ENCODE results near the gene APOL6.
"Not testable (repeated sequence)": the region's sequence is repeated elsewhere in the genome, so short reads cannot be mapped to it uniquely, and the experiment has no call there.

APOL6 gene

DNA sequence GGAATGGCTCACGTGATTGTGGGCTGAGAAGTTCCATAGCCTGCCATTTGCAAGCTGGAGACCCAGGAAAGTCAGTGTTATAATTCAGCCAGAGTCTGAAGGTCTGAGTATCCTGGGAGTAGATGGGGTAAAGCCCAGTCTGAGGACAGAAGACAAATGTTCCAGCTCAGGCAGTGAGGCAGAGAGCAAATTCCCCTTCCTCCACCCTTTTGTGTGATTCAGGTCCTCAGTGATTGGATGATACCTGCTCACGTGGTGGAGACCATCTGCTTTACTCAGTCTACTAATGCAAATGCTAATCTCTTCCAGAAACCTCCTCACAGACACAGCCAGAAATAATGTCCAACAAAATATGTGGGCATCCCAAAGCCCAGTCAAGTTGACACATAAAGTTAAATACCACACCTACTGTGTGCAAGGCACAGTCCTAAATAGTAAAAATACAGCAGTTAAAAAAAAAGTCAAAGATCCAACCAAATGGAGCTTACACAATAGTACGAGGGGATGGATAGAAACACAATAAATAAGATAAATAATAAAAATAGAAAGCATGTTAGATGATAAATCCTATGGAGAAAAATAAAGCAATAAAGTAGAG lies 13.2 kb upstream of the APOL6 start:
- DNase-seq (ENCODE audit: extremely low read depth in 1 of 2, low read depth in 1 of 2), result no peak

DNA sequence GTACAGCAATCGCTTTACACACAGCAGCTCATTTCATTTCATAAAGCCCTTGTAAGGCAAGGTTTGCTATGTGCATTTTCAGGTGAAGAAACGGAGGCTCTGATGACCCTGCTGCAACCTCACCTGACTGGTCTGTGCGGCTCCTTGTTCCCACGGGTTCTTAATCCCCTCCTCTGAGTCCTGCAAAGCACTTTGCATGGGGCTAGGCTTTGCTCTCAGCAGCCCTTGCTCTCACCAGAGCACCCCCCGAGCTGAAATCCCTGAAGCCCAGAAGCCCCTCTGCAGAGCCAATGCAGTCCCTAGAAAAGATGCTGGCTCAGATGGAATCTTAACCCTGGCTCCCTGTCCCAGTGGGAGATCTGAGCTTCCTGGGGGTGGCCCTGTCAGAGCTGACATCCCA lies 11.0 kb upstream of the APOL6 start:
- no peak for DNase-seq (ENCODE audit: extremely low read depth in 1 of 2, low read depth in 1 of 2)

DNA sequence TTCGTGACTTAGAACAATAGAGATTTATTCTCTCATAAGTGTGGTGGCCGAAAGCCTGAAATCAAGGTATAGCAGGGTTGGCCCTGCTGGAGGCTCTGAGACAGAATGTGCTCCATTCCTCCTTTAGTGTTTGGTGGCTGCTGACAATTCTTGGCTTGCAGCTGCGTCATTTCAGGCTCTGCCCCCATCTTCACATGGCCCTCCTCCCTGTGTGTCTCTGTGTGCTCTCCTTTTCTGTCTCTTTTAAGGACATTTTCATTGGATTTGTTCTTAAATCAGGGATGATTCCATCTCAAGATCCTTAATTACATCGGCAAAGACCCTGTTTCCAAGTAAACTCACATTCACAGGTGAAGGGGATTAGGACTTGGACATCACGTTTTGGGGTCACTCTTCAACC lies 10.2 kb upstream of the APOL6 start:
- DNase-seq (ENCODE audit: extremely low read depth in 1 of 2, low read depth in 1 of 2), result no peak

DNA sequence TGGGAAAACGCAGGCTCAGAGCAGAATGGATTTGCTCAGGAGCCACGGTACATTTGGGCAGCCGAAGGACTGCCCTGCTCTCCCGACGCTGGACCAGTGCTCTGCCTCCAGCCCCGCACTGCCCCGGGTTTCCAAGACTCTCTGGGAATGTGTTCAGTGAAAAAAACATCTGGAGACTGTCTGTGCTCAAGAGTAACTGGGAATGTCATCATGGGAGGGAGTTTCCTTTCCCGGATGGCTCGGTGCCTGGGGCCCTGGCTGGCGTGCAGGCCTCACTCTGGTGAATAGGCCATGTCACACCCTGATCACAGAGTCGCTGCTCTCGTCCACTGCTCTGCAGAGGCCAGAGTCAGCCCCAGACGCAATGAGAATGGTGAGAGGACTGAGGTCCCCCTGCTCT lies 9.8 kb upstream of the APOL6 start:
- DNase-seq (ENCODE audit: extremely low read depth in 1 of 2, low read depth in 1 of 2), result no peak

DNA sequence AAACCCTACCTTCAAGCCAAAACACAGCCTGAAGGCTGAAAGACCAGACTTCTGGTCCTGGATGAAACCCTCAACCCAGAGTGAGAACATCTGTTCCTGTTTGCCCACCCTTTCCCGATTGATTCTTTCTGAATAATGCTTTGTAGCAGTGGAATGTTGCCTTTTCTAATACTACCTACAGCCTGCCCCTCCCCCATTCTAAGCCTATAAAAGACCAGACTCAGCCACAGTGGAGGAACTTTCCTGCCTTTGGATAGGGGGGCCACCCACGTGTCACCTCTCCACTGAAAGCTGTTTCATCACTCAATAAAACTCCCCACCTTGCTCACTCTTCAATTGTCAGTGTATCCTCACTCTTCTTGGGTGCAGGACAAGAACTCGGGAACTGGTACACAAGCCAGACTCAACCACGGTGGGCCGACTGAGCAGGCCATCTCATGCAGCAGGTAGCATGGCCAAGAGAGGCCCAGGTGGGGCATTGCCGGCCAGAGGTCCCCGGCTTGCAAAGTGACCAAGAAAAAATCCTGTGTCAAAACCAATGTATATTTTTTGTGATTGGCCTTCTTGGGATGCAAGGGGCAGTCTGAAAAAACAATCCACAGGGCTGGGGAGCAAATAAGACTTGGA lies 6.6 kb upstream of the APOL6 start:
- DNase-seq (ENCODE audit: extremely low read depth in 1 of 2, low read depth in 1 of 2), result no peak

DNA sequence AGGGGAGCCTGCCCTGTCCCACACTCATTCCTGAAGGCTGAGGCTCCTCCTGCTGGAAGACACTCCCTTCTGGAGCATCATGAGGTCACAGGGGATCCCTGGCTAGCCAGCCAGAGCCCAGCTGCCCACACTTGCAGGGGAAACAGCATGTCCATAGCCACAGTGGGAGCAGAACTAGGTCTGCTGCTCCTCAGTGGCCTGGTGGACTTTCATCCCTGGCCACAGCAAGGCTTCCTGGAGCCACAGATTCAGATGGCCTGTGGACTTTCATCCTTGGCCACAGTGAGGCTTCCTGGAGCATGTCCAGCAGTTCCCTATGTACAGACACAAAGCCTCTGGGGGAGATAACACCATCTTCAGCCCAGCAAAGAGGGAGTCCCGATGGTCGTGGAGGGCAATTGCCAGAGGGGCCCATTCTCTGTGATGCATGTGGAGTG lies 5.9 kb upstream of the APOL6 start:
- DNase-seq (ENCODE audit: extremely low read depth in 1 of 2, low read depth in 1 of 2), result no peak

DNA sequence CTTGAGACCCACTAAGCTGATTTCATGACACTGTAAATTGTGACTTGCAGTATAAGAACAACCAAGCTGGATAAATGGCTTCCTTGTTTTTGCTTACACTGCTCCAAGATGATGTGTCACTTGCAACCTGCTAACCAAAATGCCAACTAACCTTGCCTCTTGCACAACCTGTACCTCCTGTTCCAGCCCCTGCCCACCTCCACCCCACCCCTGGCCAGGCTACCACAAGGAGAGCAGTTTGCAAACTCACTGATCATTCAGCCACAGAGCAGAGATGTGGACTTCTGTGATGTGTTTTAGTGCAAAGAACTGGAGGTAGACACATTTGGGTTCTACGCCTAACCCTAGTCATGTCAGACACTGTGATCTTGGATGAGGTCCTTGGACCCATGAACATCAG lies 4.3 kb upstream of the APOL6 start:
- no peak for DNase-seq (ENCODE audit: extremely low read depth in 1 of 2, low read depth in 1 of 2)

DNA sequence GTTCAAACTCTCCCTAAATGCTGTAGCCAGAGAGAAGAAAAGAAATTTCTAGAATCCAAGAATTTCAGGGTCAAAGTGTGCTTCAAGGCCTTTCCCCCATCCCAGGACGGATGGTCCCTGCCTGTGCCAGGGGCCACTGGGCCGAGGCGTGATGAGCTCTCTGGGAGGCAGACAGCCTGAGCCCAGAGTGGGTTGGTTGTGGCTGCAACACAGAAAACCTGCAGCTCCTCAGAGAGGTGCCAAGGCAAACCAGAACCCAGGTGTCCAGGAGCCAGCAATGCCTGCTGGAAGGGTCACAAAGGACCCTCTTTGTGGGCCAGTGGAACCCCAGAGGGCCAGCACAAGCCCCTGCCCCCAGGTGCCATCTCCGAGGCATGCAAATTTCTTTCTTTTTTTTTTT lies 2.6 kb upstream of the APOL6 start:
- DNase-seq (ENCODE audit: extremely low read depth in 1 of 2, low read depth in 1 of 2), result no peak

DNA sequence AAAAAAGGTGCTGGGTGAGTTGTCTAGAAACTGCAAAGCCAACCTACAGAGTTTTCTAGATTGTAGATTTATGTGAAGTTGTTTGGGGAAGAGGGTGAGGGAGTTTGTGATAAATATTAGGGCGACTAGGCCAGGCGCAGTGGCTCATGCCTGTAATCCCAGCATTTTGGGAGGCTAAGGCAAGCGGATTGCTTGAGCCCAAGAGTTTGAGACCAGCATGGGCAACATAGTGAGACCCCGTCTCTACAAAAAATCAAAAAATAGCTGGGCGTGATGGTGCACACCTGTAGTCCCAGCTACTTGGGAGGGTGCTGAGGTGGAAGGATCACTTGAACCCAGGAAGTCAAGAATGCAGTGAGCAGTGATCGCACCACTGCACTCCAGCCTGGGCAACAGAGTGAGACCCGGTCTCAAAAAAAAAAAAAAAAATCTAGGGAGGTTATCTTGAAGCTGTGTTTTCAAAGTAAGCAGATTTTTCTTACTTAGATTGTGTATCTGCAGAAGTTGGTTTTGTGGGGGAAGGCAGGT lies 844 bp downstream of the APOL6 start:
- DNase-seq (ENCODE audit: extremely low read depth in 1 of 2, low read depth in 1 of 2), result no peak

DNA sequence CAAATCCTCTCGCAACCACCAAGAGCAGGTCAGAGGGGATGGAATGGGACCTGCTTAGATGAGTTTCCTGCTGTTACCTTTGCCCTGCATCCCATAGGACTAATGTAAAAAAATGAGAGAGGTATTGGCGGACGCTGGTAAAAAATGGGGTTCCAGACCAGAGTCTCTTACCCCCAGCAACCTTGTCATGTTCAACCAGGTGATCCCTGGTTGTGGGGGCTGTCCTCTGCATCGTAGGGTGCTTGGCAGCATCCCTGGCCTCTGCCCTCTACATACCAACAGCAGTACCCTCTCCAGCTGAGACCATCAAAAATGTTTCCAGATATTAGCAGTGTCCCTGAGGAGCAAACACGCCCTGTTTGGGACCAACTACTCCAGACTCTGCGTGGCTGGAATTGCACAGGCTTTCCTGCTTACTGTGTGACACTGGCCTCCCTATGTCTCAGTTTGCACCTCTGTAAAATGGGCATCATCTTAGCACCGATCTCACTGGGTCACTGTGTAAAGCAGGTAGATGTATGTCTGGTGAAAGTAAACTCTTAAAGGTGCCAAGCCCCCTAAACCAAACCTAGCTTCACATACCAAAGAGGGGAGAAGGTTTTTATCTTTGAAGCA lies 1.5 kb downstream of the APOL6 start:
- DNase-seq (ENCODE audit: extremely low read depth in 1 of 2, low read depth in 1 of 2), result no peak

DNA sequence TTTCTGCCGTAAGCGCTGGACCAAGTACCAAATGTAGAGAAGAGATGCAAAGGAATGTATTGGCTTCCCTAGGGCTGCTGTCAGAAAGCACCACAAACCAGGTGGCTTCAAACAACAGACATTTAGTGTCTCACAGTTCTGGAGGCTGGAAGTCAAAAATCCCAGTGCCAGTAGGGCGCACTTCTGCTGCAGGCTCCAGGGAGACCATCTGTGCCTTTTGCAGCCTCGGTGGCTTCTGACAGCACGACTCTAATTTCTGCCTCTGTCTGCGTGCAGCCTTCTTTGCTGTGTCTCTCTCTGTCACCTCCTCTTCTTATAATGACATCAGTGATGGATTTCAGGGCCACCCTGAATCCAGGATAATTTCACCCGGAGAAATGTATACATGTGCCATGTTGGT lies 2.8 kb downstream of the APOL6 start:
- DNase-seq (ENCODE audit: extremely low read depth in 1 of 2, low read depth in 1 of 2), result no peak

DNA sequence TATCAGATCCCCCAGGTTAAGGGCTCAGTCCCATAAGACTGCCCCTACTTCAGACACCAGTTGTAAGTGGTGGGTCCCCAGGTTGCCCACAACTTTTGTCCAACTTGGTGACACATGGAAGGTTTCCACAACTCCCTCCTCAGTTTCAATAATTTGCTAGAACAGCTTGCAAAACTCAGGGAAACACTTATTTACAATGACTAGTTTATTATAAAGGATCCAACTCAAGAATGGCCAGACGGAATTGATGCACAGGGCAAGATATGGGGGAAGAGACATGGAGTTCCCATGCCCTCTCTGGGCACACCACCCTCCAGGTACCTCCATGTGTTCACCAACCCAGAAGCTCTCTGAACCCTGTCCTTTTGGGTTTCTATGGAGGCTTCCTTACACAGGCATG lies 5.6 kb downstream of the APOL6 start:
- DNase-seq (ENCODE audit: extremely low read depth in 1 of 2, low read depth in 1 of 2), result no peak

DNA sequence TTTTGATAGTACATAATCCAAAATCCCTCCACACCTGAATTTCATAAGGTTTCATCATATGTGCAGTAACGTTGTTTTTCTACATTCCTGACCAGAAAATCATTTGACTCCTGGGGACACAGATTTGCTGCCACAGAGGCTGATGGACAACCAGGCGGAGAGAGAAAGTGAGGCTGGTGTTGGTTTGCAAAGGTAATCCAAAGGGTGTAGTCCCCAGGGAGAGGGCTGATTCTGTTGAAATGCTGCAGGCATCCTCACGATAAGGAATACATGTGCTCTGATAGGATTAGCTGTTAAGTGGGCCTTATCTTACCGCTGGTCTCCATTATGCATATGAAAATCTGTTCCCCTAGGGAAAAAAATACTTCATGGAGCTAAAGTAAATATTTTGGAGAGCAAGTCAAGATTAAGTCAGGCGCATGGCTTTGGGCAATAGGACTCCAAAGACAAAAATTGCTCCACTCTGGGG lies 8.1 kb downstream of the APOL6 start:
- DNase-seq (ENCODE audit: extremely low read depth in 1 of 2, low read depth in 1 of 2), result no peak

DNA sequence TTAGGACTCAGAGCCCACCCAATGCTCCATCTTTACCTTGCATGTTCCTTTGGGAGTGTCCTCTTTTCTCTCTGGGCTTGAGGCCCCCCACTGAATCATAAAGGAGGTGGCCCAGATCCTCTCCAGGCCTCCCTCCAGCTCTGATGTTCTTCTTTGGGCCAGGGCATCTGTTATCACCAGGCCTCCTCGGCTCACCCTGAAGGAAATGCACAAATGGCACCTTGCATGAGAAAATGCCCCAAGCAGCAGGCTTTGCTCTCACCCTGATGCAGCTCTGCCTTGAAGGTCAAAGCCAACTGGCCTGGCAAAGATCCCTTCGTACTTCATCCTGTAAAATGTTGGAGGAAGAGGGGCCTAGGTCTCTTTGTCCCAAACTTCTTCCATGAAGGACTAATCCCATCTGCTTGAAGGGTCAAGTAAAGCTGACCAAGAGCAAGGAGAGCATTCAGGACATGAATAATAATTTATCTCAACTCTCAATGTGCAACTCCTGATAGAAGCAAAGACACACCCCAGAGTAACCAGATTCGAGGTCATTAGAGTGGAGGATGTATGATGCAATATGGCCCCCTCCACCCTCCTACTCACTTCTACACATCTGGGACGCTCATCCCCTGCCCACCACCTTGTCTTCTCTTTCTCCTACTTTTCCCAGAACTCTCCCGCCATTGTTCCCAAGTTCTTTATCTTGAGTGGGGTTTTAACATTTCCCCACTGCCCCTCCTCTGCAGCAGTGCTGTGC lies 9.5 kb downstream of the APOL6 start:
- no peak for DNase-seq (ENCODE audit: extremely low read depth in 1 of 2, low read depth in 1 of 2)

DNA sequence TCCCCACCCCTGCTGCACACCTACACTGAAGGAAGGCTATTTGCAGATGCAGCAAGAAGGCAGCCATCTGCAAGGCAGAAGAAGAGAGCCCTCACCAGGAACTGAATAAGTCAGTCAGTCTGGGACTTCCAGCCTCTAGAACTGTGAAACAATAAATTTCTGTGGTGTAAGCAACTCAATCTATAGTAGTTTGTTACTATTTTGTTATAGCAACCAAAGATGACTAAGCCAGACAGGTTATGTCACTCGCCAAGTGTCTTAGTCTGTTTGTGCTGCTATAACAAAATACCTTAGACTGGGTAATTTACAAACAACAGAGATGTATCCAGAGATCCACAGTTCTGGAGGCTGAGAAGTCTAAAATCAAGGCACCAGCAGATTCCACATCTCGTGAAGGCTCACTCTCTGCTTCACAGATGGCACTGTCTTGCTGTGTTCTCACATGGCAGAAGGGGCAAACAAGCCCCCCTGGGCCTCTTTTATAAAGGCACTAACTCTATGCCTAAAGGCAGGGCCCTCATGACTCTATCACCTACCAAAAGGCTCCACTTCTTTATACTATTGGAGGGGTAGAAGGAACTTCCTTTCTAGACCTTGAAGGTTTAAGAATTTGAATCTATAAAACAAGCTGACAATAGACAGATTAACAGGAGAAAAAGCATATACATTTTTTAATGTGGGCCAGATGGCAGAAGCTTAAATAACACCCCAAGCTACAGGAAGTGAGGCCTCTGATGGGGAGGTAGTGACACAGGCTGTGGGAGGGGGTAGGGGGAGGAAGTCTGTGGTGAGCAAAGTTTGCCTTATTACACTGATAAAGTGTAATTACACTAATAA lies 12.3 kb downstream of the APOL6 start:
- no peak for DNase-seq (ENCODE audit: extremely low read depth in 1 of 2, low read depth in 1 of 2)

DNA sequence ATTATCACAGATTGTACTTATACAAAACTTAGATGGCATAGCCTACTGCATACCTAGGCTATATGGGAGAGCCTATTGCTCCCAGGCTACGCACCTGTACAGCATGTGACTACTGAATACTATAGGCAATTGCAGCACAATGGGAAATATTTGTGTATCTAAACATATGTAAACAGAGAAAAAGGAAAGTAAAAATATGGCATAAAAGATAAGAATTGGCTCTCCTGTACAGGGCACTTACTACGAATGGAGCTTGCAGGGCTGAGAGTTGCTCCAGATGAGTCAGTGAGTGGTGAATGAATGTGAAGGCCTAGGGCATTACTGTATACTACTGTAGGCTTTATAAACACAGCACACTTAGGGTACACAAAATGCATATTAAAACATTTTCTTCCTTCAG lies 13.2 kb downstream of the APOL6 start:
- DNase-seq (ENCODE audit: extremely low read depth in 1 of 2, low read depth in 1 of 2), result no peak

DNA sequence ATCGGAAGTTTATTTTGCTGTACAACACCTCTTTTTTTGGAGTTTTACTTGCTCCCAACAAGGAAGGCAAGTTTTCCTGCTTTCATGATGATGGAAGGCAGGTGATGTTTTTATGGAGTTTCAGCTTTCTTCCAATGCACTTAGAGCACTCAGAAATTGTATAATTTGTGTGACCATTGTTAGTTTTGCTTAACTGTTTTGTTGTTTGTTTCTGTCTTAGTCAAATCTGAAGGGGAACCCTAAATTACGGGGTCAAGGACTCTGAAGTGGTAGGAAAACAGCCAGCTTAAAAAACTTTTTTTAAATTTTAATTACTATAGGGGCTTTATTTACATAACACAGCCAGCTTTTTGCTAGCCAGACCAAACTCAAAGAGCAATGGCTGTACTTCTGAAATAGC lies 14.7 kb downstream of the APOL6 start:
- DNase-seq (ENCODE audit: extremely low read depth in 1 of 2, low read depth in 1 of 2), result no peak

DNA sequence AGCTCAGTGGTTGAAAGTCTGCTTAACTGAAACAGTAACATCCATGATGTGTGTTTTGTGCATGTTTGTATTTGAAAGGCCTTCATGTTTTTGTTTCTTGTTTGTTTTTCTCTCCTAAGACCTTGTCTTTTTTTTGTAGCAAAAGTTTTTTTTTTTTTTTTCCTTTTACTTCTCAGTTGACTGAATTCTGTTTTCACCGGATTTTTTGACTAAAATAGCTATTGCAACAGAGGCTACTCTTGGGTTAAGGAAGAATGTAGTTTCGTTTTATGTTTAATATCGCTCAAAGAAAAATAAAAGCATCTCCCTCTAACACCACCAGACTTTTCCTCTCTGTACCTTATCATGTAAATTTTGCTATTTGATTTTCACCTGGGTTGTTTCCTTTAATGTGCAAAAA lies 15.1 kb downstream of the APOL6 start:
- DNase-seq (ENCODE audit: extremely low read depth in 1 of 2, low read depth in 1 of 2), result no peak

DNA sequence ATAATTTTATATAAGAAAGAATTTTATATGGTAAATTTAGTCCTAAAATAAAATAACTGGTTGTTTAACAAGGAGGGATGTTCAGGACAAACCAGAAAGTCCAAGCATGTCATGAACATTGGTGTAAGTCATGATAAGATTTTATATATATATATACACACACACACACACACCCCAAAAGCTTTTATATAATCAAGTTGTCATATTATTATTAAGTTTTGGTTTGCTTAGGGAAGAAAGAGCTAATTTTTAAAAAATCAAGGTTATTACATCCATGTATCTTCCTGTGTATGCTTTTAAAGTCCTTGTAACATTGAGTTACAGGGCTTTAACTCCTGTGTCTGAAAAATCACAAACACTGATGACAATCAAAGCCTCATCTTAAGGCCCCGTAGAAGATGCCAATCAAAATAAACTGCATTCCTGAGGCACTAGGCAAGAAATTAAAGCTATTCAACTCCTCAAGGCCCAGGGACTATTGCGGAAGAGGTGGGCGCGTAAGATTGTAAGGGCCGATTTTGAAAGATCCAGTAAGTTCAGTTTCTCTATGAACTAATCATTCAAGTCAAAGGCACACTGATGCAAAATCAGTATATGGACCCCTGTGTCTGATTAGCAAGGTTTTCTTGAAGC lies 16.8 kb downstream of the APOL6 start:
- DNase-seq (ENCODE audit: extremely low read depth in 1 of 2, low read depth in 1 of 2), result no peak

DNA sequence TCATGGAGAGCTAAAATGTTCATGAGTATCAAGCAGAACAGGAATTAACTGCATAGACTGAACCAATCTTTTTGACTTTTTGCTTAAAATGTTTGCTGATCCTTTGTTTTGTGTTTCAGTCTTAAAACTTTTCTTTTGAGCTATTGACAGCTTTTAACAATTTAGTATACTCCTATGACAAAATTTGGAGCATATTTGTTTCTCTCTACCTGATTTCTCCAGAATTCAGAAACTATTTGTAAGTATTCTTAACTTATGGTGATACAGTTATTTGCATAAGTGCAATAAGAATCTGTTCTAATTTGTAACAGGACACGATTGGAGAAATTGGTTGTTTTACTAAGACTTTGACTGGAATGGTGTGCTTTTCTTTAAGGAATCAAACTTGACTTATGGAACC lies 18.5 kb downstream of the APOL6 start:
- DNase-seq (ENCODE audit: extremely low read depth in 1 of 2, low read depth in 1 of 2), result not testable (repeated sequence)
